Astrocyte (in vitro differentiated cells and primary cell): ENCODE measurements around the gene ITPKB.

Experiments
- EZH2 ChIP-seq: IDR thresholded peaks from 2 replicates; pipeline ENCODE4 v1.6.1; 2012; ENCODE audit warnings: mild to moderate bottlenecking, low read length, inconsistent platforms; ENCODE audit not compliant: insufficient read depth
- TF ChIP-seq, protein P1 (sequence below): IDR thresholded peaks from 2 replicates; pipeline ENCODE4 v1.5.1; 2011; ENCODE audit warnings: low read depth, mild to moderate bottlenecking, inconsistent platforms, low read length, moderate library complexity; ENCODE audit not compliant: insufficient read depth

DNA sequence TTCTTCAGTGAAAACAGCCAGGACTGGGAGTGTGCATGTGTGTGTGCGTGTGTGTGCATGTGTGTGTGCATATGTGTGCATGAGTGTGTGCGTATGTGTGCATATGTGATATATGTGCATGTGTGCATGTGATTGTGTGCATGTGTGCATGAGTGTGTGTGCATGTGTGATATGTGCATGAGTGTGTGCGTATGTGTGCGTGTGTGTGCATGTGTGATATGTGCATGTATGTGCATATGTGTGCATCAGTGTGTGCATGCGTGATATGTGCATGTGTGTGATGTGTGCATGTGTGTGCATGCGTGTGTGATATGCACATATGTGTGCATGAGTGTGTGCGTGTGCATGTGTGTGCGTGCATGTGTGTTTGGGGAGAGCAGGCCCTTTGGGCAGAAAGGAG, 89.8 kb downstream of the ITPKB start:
- TF ChIP-seq, protein P1, sequence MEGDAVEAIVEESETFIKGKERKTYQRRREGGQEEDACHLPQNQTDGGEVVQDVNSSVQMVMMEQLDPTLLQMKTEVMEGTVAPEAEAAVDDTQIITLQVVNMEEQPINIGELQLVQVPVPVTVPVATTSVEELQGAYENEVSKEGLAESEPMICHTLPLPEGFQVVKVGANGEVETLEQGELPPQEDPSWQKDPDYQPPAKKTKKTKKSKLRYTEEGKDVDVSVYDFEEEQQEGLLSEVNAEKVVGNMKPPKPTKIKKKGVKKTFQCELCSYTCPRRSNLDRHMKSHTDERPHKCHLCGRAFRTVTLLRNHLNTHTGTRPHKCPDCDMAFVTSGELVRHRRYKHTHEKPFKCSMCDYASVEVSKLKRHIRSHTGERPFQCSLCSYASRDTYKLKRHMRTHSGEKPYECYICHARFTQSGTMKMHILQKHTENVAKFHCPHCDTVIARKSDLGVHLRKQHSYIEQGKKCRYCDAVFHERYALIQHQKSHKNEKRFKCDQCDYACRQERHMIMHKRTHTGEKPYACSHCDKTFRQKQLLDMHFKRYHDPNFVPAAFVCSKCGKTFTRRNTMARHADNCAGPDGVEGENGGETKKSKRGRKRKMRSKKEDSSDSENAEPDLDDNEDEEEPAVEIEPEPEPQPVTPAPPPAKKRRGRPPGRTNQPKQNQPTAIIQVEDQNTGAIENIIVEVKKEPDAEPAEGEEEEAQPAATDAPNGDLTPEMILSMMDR, result no peak
- no peak for TF ChIP-seq EZH2
